HepG2 (cell line): Measurements from ENCODE around the gene ALX4. TPM values are rescaled to one million over a fixed set of nuclear protein-coding genes. Genes with fewer than 3 reads are reported as not detected.
A peak's percentile ranks its signal among the peaks of the same experiment; 100 is the strongest.

Experiments used
- ATAC-seq: fragments of 200-7000 bp; cut with Tn5 transposase; 3 replicates; pipeline ENCODE4 v1.9.1; 2020; ENCODE audit warnings: mild to moderate bottlenecking, moderate library complexity
- BruUV-seq: library from RNA; stranded (reverse); fragments of 400-500 nt; replicated peaks from 2 replicates; lab custom pipeline; 2021; lab: Mats Ljungman, UMichigan
- CTCF ChIA-PET: fragments of 300-600 bp; formaldehyde crosslinking; extraction: SDS; loops from one replicate; lab custom pipeline; 2021; ENCODE audit warnings: low total read pairs, inconsistent platforms, low intra/inter-chr PET ratio; lab: Yijun Ruan, JAX
- POLR2A ChIA-PET: fragments of 350-600 bp; sonication (Branson Sonifier 250); formaldehyde crosslinking; loops from one replicate; lab custom pipeline; 2020; ENCODE audit warnings: antibody characterized with exemption, inconsistent platforms; lab: Yijun Ruan, JAX
- DNase-seq: peaks from one replicate; pipeline ENCODE4 v3.0.0-alpha.2; 2015; ENCODE audit warnings: low spot score
- FAIRE-seq: peaks from 3 replicates; lab custom pipeline; 2011; peaks lifted over from hg19 to GRCh38; lab: Jason Lieb, UNC
- H2AFZ ChIP-seq: one replicate; pipeline ENCODE4 v1.6.1; 2011; ENCODE audit warnings: low read length, inconsistent platforms
- H3K27ac ChIP-seq: fragments of 300-600 bp; 3 replicates; pipeline ENCODE4 v1.8.0; 2011; ENCODE audit warnings: mixed run types, mild to moderate bottlenecking, mixed read lengths, low read length, inconsistent platforms; ENCODE audit not compliant: insufficient read depth; ENCODE audit errors: extremely low read length
- H3K27me3 ChIP-seq, 2 experiments: fragments of 200-600 bp in 1 of 2; 2 replicates in 1 of 2; 3 replicates in 1 of 2; pipeline versions ENCODE4 v1.6.0 to v1.8.0; 2011; ENCODE audit warnings: low read length in 2 of 2, mild to moderate bottlenecking in 2 of 2, moderate library complexity in 2 of 2, inconsistent platforms in 1 of 2; ENCODE audit not compliant: insufficient read depth in 2 of 2, control insufficient read depth in 1 of 2
- H3K36me3 ChIP-seq, 2 experiments: fragments of 200-600 bp in 1 of 2; replicated peaks in 1 of 2; 2 replicates in 1 of 2; 3 replicates in 1 of 2; pipeline versions ENCODE4 v1.5.1 to v1.8.0; 2011; ENCODE audit warnings: low read length in 2 of 2, inconsistent platforms in 1 of 2; ENCODE audit not compliant: insufficient read depth in 2 of 2, control insufficient read depth in 1 of 2
- H3K4me1 ChIP-seq: 2 replicates; pipeline ENCODE4 v1.5.1; 2012; ENCODE audit warnings: low read length, inconsistent platforms; ENCODE audit not compliant: insufficient read depth
- H3K4me2 ChIP-seq: 2 replicates; pipeline ENCODE4 v1.6.0; 2011; ENCODE audit warnings: low read depth, low read length, inconsistent platforms
- H3K4me3 ChIP-seq, 3 experiments: fragments of 200-600 bp in 1 of 3; sonication (generic), shearing (Covaris generic) in 1 of 3; replicated peaks in 1 of 3; 2 replicates each; pipeline ENCODE4 v1.5.1; 2011 to 2016; ENCODE audit warnings: low read length in 3 of 3, inconsistent platforms in 2 of 3, low read depth in 2 of 3, mild to moderate bottlenecking in 2 of 3, control low read depth in 1 of 3, mixed read lengths in 1 of 3; ENCODE audit not compliant: insufficient read depth in 1 of 3
- H3K79me2 ChIP-seq: one replicate; pipeline ENCODE4 v1.6.1; 2011; ENCODE audit warnings: low read length, inconsistent platforms; ENCODE audit not compliant: insufficient read depth
- H3K9ac ChIP-seq: 2 replicates; pipeline ENCODE4 v1.6.0; 2011; ENCODE audit warnings: mild to moderate bottlenecking, low read depth, low read length, inconsistent platforms; ENCODE audit not compliant: insufficient read depth
- H3K9me3 ChIP-seq: 2 replicates; pipeline ENCODE4 v1.5.1; 2012; ENCODE audit warnings: mild to moderate bottlenecking, low read length
- H4K20me1 ChIP-seq: 2 replicates; pipeline ENCODE4 v1.6.0; 2011; ENCODE audit warnings: inconsistent platforms, mild to moderate bottlenecking, low read length, moderate library complexity; ENCODE audit not compliant: insufficient read depth
- DMAP1 ChIP-seq: IDR thresholded peaks from 2 replicates; pipeline ENCODE4 v1.6.1; 2016
- FLYWCH1 ChIP-seq: sonication (generic); formaldehyde crosslinking; IDR thresholded peaks from 2 replicates; pipeline ENCODE4 v1.8.1; 2023; ENCODE audit warnings: mild to moderate bottlenecking, missing genetic modification reagents
- FOXP1 ChIP-seq, 2 experiments: fragments of 450-650 bp in 1 of 2; IDR thresholded peaks; 2 replicates each; pipeline ENCODE4 v1.6.1; 2017 to 2018; ENCODE audit warnings: antibody characterized with exemption in 1 of 2
- HNF4A ChIP-seq: sonication (generic); formaldehyde crosslinking; IDR thresholded peaks from 2 replicates; pipeline ENCODE4 v1.4.0; 2020; ENCODE audit warnings: missing genetic modification reagents
- KAT2B ChIP-seq: fragments of 150-350 bp; IDR thresholded peaks from 2 replicates; pipeline ENCODE4 v1.6.1; 2014; ENCODE audit warnings: low read depth, low read length, borderline replicate concordance
- MLLT10 ChIP-seq: sonication (generic); formaldehyde crosslinking; IDR thresholded peaks from 2 replicates; pipeline ENCODE4 v1.4.0; 2020; ENCODE audit warnings: missing genetic modification reagents
- NFIB ChIP-seq: sonication (generic); formaldehyde crosslinking; IDR thresholded peaks from 2 replicates; pipeline ENCODE4 v1.9.0; 2021; ENCODE audit warnings: missing genetic modification reagents, mild to moderate bottlenecking, borderline replicate concordance
- SPEN ChIP-seq: sonication (generic); formaldehyde crosslinking; IDR thresholded peaks from 2 replicates; pipeline ENCODE4 v1.5.1; 2020; ENCODE audit warnings: low read depth, mild to moderate bottlenecking, missing genetic modification reagents
- YY1 ChIP-seq: IDR thresholded peaks from 2 replicates; pipeline ENCODE4 v1.6.1; 2011; ENCODE audit warnings: low read length, low read depth, moderate library complexity, mild to moderate bottlenecking; ENCODE audit not compliant: insufficient read depth, insufficient replicate concordance
- ZBTB3 ChIP-seq: sonication (generic); formaldehyde crosslinking; IDR thresholded peaks from 2 replicates; pipeline ENCODE4 v1.4.0; 2020; ENCODE audit warnings: low read depth, mild to moderate bottlenecking, moderate library complexity, missing genetic modification reagents, borderline replicate concordance
- ZNF30 ChIP-seq: sonication (generic); formaldehyde crosslinking; IDR thresholded peaks from 2 replicates; pipeline ENCODE4 v1.5.0; 2020; ENCODE audit warnings: mild to moderate bottlenecking, missing genetic modification reagents
- ZNF543 ChIP-seq: sonication (generic); formaldehyde crosslinking; IDR thresholded peaks from 2 replicates; pipeline ENCODE4 v1.4.0; 2020; ENCODE audit warnings: mild to moderate bottlenecking, missing genetic modification reagents
- ZNF562 ChIP-seq: sonication (generic); formaldehyde crosslinking; IDR thresholded peaks from 2 replicates; pipeline ENCODE4 v1.8.0; 2022; ENCODE audit warnings: missing genetic modification reagents, borderline replicate concordance
- ZNF577 ChIP-seq: sonication (generic); formaldehyde crosslinking; IDR thresholded peaks from 2 replicates; pipeline ENCODE4 v1.4.0; 2020; ENCODE audit warnings: mild to moderate bottlenecking, low read depth, missing genetic modification reagents, borderline replicate concordance
- WGBS: methylation state at CpG from one replicate; pipeline ENCODE4 v1.1.6; 2017; ENCODE audit warnings: low lambda C conversion rate; 5-methylcytosine and 5-hydroxymethylcytosine counted together
- in situ Hi-C: cut with HindIII; loops from 2 replicates; pipeline ENCODE4 v1.10.0; 2017; ENCODE audit warnings: low pct_unique_long_range_greater_than_20kb; ENCODE audit not compliant: extremely low pct_ligation_motif_present
- intact Hi-C: fragments of 100-400 bp; cut with micrococcal nuclease; formaldehyde crosslinking; loops from one replicate; pipeline ENCODE4 v1.10.0; 2022; ENCODE audit not compliant: unreplicated experiment
- polyA plus RNA-seq, 8 experiments: library from polyadenylated mRNA; depleted of rRNA in 3 of 8; stranded (reverse) in 7 of 8; unstranded in 1 of 8; fragments of >200 nt; fragmentation: Illumina TruSeq in 4 of 8; extraction: Trizol in 4 of 8; gene quantifications; 2 replicates each; pipeline versions ENCODE4 v1.2.1 to v1.2.3, GENCODE V29; 2011 to 2016; ENCODE audit warnings: low read depth in 4 of 8, missing spikeins in 1 of 8, mixed read lengths in 1 of 8; ENCODE audit not compliant: insufficient read depth in 1 of 8
- total RNA-seq, 5 experiments: library from RNA; depleted of rRNA; stranded (reverse); fragments of >200 nt; fragmentation: Illumina TruSeq; extraction: Trizol; gene quantifications; 2 replicates each; pipeline ENCODE4 v1.2.3, GENCODE V29; 2016; ENCODE audit warnings: low read depth in 1 of 5
- TF ChIP-seq, protein P1 (sequence below): IDR thresholded peaks from 2 replicates; pipeline ENCODE4 v1.6.1; 2016; ENCODE audit warnings: mild to moderate bottlenecking
- TF ChIP-seq, protein P2 (sequence below): sonication (generic); formaldehyde crosslinking; IDR thresholded peaks from 2 replicates; pipeline ENCODE4 v1.5.0; 2020; ENCODE audit warnings: mild to moderate bottlenecking, missing genetic modification reagents, borderline replicate concordance
- TF ChIP-seq, protein P3 (sequence below), 2 experiments: IDR thresholded peaks; 2 replicates each; pipeline ENCODE4 v1.6.1; 2011 to 2012; ENCODE audit warnings: low read length in 2 of 2, borderline replicate concordance in 1 of 2, low read depth in 1 of 2, mild to moderate bottlenecking in 1 of 2, moderate library complexity in 1 of 2

Gene ALX4
- total and polyA plus RNA-seq, 2 of the 13 experiments (the other 11 are each of a cell fraction or from before 2014, with no cell fraction given) = not detected

DNA sequence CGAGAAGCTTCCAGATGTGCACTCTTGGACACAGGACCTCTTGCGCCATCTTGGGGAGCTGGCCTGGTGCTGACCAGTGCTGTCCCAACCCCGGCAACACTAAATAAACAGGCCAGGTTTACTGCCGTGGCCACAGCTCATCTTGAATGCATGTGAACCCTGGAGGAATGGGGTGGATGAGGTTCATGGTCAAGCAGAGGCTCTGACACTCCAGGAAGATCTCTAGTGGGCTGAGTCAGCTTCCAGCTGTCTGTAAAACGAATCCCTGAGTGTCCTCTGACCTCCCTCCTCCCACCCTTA is 51.8 kb downstream of the ALX4 start:
- POLR2A ChIA-PET = no interaction called here
- Histone ChIP-seq H3K9ac (no peak overlapping the region), H3K79me2 (no peaks in the 10 kb centered on the region), H3K9me3 (no peaks in the 10 kb centered on the region), H3K36me3 (no peaks in the 10 kb centered on the region), H3K4me2 (no peak overlapping the region), H4K20me1 (no peaks in the 10 kb centered on the region), H3K4me1 (peaks cover 41% of the 10 kb centered on the region), H3K27ac (no peak overlapping the region), H3K4me3 (no peak overlapping the region), H2AFZ (no peak overlapping the region), H3K27me3 (no peaks in the 10 kb centered on the region; a peak in 1 of 5 replicates)
- FAIRE-seq = no peak
- DNase-seq = no peak
- CTCF ChIA-PET = no interaction called here
- no TSS peak for BruUV-seq
- peak; percentile 40; the same call in 2 of the 3 replicates for ATAC-seq
- in situ Hi-C loops = no loop called here
- intact Hi-C loops = no loop called here
- 0% methylated on average over 2 of the region's 5 CpGs for WGBS
- TF ChIP-seq DMAP1 (CRISPR knock-in tag) (no peak), ZNF562 (CRISPR knock-in tag) (no peak), FLYWCH1 (CRISPR knock-in tag) (no peak), ZBTB3 (CRISPR knock-in tag) (no peak), NFIB (CRISPR knock-in tag) (no peak), YY1 (no peak), HNF4A (CRISPR knock-in tag) (0 out of 2 replicates have a peak, but pooled peaks have one; percentile 24), MLLT10 (CRISPR knock-in tag) (no peak), SPEN (no peak), ZNF30 (CRISPR knock-in tag) (no peak), ZNF577 (no peak), ZNF543 (CRISPR knock-in tag) (no peak), FOXP1 (IDR thresholded peaks at IDR 0.05) (no peak), FOXP1 (CRISPR knock-in tag; IDR thresholded peaks at IDR 0.05) (no peak), KAT2B (no peak)
- TF ChIP-seq, protein P1, sequence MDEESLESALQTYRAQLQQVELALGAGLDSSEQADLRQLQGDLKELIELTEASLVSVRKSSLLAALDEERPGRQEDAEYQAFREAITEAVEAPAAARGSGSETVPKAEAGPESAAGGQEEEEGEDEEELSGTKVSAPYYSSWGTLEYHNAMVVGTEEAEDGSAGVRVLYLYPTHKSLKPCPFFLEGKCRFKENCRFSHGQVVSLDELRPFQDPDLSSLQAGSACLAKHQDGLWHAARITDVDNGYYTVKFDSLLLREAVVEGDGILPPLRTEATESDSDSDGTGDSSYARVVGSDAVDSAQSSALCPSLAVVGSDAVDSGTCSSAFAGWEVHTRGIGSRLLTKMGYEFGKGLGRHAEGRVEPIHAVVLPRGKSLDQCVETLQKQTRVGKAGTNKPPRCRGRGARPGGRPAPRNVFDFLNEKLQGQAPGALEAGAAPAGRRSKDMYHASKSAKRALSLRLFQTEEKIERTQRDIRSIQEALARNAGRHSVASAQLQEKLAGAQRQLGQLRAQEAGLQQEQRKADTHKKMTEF = no peak
- TF ChIP-seq, protein P2, sequence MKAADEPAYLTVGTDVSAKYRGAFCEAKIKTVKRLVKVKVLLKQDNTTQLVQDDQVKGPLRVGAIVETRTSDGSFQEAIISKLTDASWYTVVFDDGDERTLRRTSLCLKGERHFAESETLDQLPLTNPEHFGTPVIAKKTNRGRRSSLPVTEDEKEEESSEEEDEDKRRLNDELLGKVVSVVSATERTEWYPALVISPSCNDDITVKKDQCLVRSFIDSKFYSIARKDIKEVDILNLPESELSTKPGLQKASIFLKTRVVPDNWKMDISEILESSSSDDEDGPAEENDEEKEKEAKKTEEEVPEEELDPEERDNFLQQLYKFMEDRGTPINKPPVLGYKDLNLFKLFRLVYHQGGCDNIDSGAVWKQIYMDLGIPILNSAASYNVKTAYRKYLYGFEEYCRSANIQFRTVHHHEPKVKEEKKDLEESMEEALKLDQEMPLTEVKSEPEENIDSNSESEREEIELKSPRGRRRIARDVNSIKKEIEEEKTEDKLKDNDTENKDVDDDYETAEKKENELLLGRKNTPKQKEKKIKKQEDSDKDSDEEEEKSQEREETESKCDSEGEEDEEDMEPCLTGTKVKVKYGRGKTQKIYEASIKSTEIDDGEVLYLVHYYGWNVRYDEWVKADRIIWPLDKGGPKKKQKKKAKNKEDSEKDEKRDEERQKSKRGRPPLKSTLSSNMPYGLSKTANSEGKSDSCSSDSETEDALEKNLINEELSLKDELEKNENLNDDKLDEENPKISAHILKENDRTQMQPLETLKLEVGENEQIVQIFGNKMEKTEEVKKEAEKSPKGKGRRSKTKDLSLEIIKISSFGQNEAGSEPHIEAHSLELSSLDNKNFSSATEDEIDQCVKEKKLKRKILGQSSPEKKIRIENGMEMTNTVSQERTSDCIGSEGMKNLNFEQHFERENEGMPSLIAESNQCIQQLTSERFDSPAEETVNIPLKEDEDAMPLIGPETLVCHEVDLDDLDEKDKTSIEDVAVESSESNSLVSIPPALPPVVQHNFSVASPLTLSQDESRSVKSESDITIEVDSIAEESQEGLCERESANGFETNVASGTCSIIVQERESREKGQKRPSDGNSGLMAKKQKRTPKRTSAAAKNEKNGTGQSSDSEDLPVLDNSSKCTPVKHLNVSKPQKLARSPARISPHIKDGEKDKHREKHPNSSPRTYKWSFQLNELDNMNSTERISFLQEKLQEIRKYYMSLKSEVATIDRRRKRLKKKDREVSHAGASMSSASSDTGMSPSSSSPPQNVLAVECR (CRISPR knock-in tag) = no peak
- TF ChIP-seq, protein P3, sequence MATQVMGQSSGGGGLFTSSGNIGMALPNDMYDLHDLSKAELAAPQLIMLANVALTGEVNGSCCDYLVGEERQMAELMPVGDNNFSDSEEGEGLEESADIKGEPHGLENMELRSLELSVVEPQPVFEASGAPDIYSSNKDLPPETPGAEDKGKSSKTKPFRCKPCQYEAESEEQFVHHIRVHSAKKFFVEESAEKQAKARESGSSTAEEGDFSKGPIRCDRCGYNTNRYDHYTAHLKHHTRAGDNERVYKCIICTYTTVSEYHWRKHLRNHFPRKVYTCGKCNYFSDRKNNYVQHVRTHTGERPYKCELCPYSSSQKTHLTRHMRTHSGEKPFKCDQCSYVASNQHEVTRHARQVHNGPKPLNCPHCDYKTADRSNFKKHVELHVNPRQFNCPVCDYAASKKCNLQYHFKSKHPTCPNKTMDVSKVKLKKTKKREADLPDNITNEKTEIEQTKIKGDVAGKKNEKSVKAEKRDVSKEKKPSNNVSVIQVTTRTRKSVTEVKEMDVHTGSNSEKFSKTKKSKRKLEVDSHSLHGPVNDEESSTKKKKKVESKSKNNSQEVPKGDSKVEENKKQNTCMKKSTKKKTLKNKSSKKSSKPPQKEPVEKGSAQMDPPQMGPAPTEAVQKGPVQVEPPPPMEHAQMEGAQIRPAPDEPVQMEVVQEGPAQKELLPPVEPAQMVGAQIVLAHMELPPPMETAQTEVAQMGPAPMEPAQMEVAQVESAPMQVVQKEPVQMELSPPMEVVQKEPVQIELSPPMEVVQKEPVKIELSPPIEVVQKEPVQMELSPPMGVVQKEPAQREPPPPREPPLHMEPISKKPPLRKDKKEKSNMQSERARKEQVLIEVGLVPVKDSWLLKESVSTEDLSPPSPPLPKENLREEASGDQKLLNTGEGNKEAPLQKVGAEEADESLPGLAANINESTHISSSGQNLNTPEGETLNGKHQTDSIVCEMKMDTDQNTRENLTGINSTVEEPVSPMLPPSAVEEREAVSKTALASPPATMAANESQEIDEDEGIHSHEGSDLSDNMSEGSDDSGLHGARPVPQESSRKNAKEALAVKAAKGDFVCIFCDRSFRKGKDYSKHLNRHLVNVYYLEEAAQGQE (IDR thresholded peaks at IDR 0.05; ENCODE audit: borderline replicate concordance in 1 of 2, low read depth in 1 of 2, low read length in 2 of 2) = peak in 1 of 2 experiments; percentile 42; a peak in 2 of 4 replicates
